ENCODE data around the gene C1QTNF5.
A peak's percentile ranks its signal among the peaks of the same experiment; 100 is the strongest.

Gene C1QTNF5

GRCh38 chr11:119362741-119363080 lies 22.0 kb upstream of the C1QTNF5 start:
- Histone ChIP-seq H3K4me3 (ENCODE audit: low read depth in 1 of 2, low read length in 2 of 2) (peak overlapping the region; percentile 0 to 46), H3K4me1 (ENCODE audit: control insufficient read depth in 1 of 2, insufficient read depth in 2 of 2, low read length in 2 of 2) (peaks cover 24 to 56% of the 10 kb centered on the region in 2 donors), H3K36me3 (ENCODE audit: control insufficient read depth in 1 of 2, insufficient read depth in 2 of 2, low read length in 2 of 2) (peaks cover 2 to 20% of the 10 kb centered on the region in 2 donors), H3K27ac (ENCODE audit: low read length) (no peak overlapping the region), H3K9me3 (ENCODE audit: control insufficient read depth in 1 of 2, low read length in 2 of 2) (no peaks in the 10 kb centered on the region), H3K27me3 (ENCODE audit: low read depth, low read length) (peaks cover 10% of the 10 kb centered on the region)

- Histone ChIP-seq H3K4me1 (ENCODE audit: control insufficient read depth in 1 of 2, insufficient read depth in 2 of 2, low read length in 2 of 2) (peaks cover 23 to 50% of the 10 kb centered on the region in 2 donors), H3K27me3 (ENCODE audit: low read depth, low read length) (peaks cover 10% of the 10 kb centered on the region), H3K27ac (ENCODE audit: low read length) (no peak overlapping the region), H3K36me3 (ENCODE audit: control insufficient read depth in 1 of 2, insufficient read depth in 2 of 2, low read length in 2 of 2) (peaks cover 6 to 20% of the 10 kb centered on the region in 2 donors), H3K4me3 (ENCODE audit: low read depth in 1 of 2, low read length in 2 of 2) (peak overlapping the region; percentile 0 to 46), H3K9me3 (ENCODE audit: control insufficient read depth in 1 of 2, low read length in 2 of 2) (no peaks in the 10 kb centered on the region)
Observed at GRCh38 chr11:119361941-119362725, 21.4 kb upstream of the C1QTNF5 start.

GRCh38 chr11:119361056-119361787 lies 20.5 kb upstream of the C1QTNF5 start:
- Histone ChIP-seq H3K27ac (ENCODE audit: low read length) (peak overlapping the region; percentile 72), H3K9me3 (ENCODE audit: control insufficient read depth in 1 of 2, low read length in 2 of 2) (no peaks in the 10 kb centered on the region), H3K4me3 (ENCODE audit: low read depth in 1 of 2, low read length in 2 of 2) (no peak overlapping the region), H3K27me3 (ENCODE audit: low read depth, low read length) (peaks cover 10% of the 10 kb centered on the region), H3K36me3 (ENCODE audit: control insufficient read depth in 1 of 2, insufficient read depth in 2 of 2, low read length in 2 of 2) (peaks cover 6 to 20% of the 10 kb centered on the region in 2 donors), H3K4me1 (ENCODE audit: control insufficient read depth in 1 of 2, insufficient read depth in 2 of 2, low read length in 2 of 2) (peaks cover 19 to 41% of the 10 kb centered on the region in 2 donors)

- peaks cover 9 to 30% of the 10 kb centered on the region in 2 donors for H3K4me1 ChIP-seq (ENCODE audit: control insufficient read depth in 1 of 2, insufficient read depth in 2 of 2, low read length in 2 of 2)
- no peak overlapping the region for H3K4me3 ChIP-seq (ENCODE audit: low read depth in 1 of 2, low read length in 2 of 2)
- no peaks in the 10 kb centered on the region for H3K9me3 ChIP-seq (ENCODE audit: control insufficient read depth in 1 of 2, low read length in 2 of 2)
- H3K36me3 ChIP-seq (ENCODE audit: control insufficient read depth in 1 of 2, insufficient read depth in 2 of 2, low read length in 2 of 2) = peaks cover 6 to 20% of the 10 kb centered on the region in 2 donors
- H3K27ac ChIP-seq (ENCODE audit: low read length) = no peak overlapping the region
- peaks cover 2% of the 10 kb centered on the region for H3K27me3 ChIP-seq (ENCODE audit: low read depth, low read length)
Observed at GRCh38 chr11:119359365-119360214, 18.9 kb upstream of the C1QTNF5 start.

- Histone ChIP-seq H3K4me1 (ENCODE audit: control insufficient read depth in 1 of 2, insufficient read depth in 2 of 2, low read length in 2 of 2) (peaks cover 5 to 23% of the 10 kb centered on the region in 2 donors), H3K36me3 (ENCODE audit: control insufficient read depth in 1 of 2, insufficient read depth in 2 of 2, low read length in 2 of 2) (peaks cover 6 to 20% of the 10 kb centered on the region in 2 donors), H3K27me3 (ENCODE audit: low read depth, low read length) (no peaks in the 10 kb centered on the region), H3K4me3 (ENCODE audit: low read depth in 1 of 2, low read length in 2 of 2) (no peak overlapping the region), H3K9me3 (ENCODE audit: control insufficient read depth in 1 of 2, low read length in 2 of 2) (no peaks in the 10 kb centered on the region), H3K27ac (ENCODE audit: low read length) (no peak overlapping the region)
Observed at GRCh38 chr11:119357074-119357473, 16.4 kb upstream of the C1QTNF5 start.

- Histone ChIP-seq H3K9me3 (ENCODE audit: control insufficient read depth in 1 of 2, low read length in 2 of 2) (no peaks in the 10 kb centered on the region), H3K4me1 (ENCODE audit: control insufficient read depth in 1 of 2, insufficient read depth in 2 of 2, low read length in 2 of 2) (peaks cover 0 to 22% of the 10 kb centered on the region in 2 donors), H3K4me3 (ENCODE audit: low read depth in 1 of 2, low read length in 2 of 2) (peak overlapping the region; percentile 68), H3K27ac (ENCODE audit: low read length) (no peak overlapping the region), H3K36me3 (ENCODE audit: control insufficient read depth in 1 of 2, insufficient read depth in 2 of 2, low read length in 2 of 2) (peaks cover 6 to 20% of the 10 kb centered on the region in 2 donors), H3K27me3 (ENCODE audit: low read depth, low read length) (no peaks in the 10 kb centered on the region)
Observed at GRCh38 chr11:119356349-119357031, 15.8 kb upstream of the C1QTNF5 start.

- Histone ChIP-seq H3K27me3 (ENCODE audit: low read depth, low read length) (no peaks in the 10 kb centered on the region), H3K27ac (ENCODE audit: low read length) (no peak overlapping the region), H3K36me3 (ENCODE audit: control insufficient read depth in 1 of 2, insufficient read depth in 2 of 2, low read length in 2 of 2) (peaks cover 6 to 20% of the 10 kb centered on the region in 2 donors), H3K9me3 (ENCODE audit: control insufficient read depth in 1 of 2, low read length in 2 of 2) (no peaks in the 10 kb centered on the region), H3K4me3 (ENCODE audit: low read depth in 1 of 2, low read length in 2 of 2) (no peak overlapping the region), H3K4me1 (ENCODE audit: control insufficient read depth in 1 of 2, insufficient read depth in 2 of 2, low read length in 2 of 2) (peaks cover 0 to 17% of the 10 kb centered on the region in 2 donors)
Observed at GRCh38 chr11:119355091-119355843, 14.6 kb upstream of the C1QTNF5 start.

- Histone ChIP-seq H3K4me1 (ENCODE audit: control insufficient read depth in 1 of 2, insufficient read depth in 2 of 2, low read length in 2 of 2) (peaks cover 0 to 17% of the 10 kb centered on the region in 2 donors), H3K27me3 (ENCODE audit: low read depth, low read length) (no peaks in the 10 kb centered on the region), H3K27ac (ENCODE audit: low read length) (peak overlapping the region; percentile 8), H3K4me3 (ENCODE audit: low read depth in 1 of 2, low read length in 2 of 2) (no peak overlapping the region), H3K9me3 (ENCODE audit: control insufficient read depth in 1 of 2, low read length in 2 of 2) (no peaks in the 10 kb centered on the region), H3K36me3 (ENCODE audit: control insufficient read depth in 1 of 2, insufficient read depth in 2 of 2, low read length in 2 of 2) (peaks cover 2 to 5% of the 10 kb centered on the region in 2 donors)
Observed at GRCh38 chr11:119352857-119353260, 12.2 kb upstream of the C1QTNF5 start.

GRCh38 chr11:119351232-119351631 lies 10.5 kb upstream of the C1QTNF5 start:
- H3K4me1 ChIP-seq (ENCODE audit: control insufficient read depth in 1 of 2, insufficient read depth in 2 of 2, low read length in 2 of 2) = peaks cover 0 to 24% of the 10 kb centered on the region in 2 donors
- H3K4me3 ChIP-seq (ENCODE audit: low read depth in 1 of 2, low read length in 2 of 2) = no peak overlapping the region

GRCh38 chr11:119350302-119350701 lies 9.6 kb upstream of the C1QTNF5 start:
- H3K4me1 ChIP-seq (ENCODE audit: control insufficient read depth in 1 of 2, insufficient read depth in 2 of 2, low read length in 2 of 2) = peaks cover 0 to 20% of the 10 kb centered on the region in 2 donors
- no peak overlapping the region for H3K27ac ChIP-seq (ENCODE audit: low read length)
- H3K27me3 ChIP-seq (ENCODE audit: low read depth, low read length) = no peaks in the 10 kb centered on the region
- H3K36me3 ChIP-seq (ENCODE audit: control insufficient read depth in 1 of 2, insufficient read depth in 2 of 2, low read length in 2 of 2) = no peaks in the 10 kb centered on the region
- no peaks in the 10 kb centered on the region for H3K9me3 ChIP-seq (ENCODE audit: control insufficient read depth in 1 of 2, low read length in 2 of 2)
- H3K4me3 ChIP-seq (ENCODE audit: low read depth in 1 of 2, low read length in 2 of 2) = no peak overlapping the region

More at GRCh38 chr11:119351232-119351631, 10.5 kb upstream of the C1QTNF5 start:
- Histone ChIP-seq H3K36me3 (ENCODE audit: control insufficient read depth in 1 of 2, insufficient read depth in 2 of 2, low read length in 2 of 2) (no peaks in the 10 kb centered on the region), H3K9me3 (ENCODE audit: control insufficient read depth in 1 of 2, low read length in 2 of 2) (no peaks in the 10 kb centered on the region), H3K27me3 (ENCODE audit: low read depth, low read length) (no peaks in the 10 kb centered on the region), H3K27ac (ENCODE audit: low read length) (no peak overlapping the region)
